Activated naive CD4-positive, alpha-beta T cell treated with Interleukin-2 at 50 U/mL for 16 hours (primary cell): ENCODE measurements around the gene ACTL10.
"Not testable (repeated sequence)": the region's sequence is repeated elsewhere in the genome, so short reads cannot be mapped to it uniquely, and the experiment has no call there.

Experiments
- DNase-seq: peaks from one replicate; pipeline ENCODE4 v3.0.0-alpha.2; 2020

The ACTL10 gene

GRCh38 chr20:33700696-33701441, 34.1 kb downstream of the ACTL10 start:
- DNase-seq = not testable (repeated sequence)

- DNase-seq = no peak
Measured at GRCh38 chr20:33701629-33702450, 35.1 kb downstream of the ACTL10 start.

- no peak for DNase-seq
Measured at GRCh38 chr20:33702861-33703260, 36.1 kb downstream of the ACTL10 start.

- DNase-seq = no peak
Measured at GRCh38 chr20:33703498-33704137, 36.9 kb downstream of the ACTL10 start.

- DNase-seq = no peak
Measured at GRCh38 chr20:33704197-33704924, 37.6 kb downstream of the ACTL10 start.

- no peak for DNase-seq
Measured at GRCh38 chr20:33707668-33708067, 40.9 kb downstream of the ACTL10 start.

GRCh38 chr20:33709398-33709797, 42.7 kb downstream of the ACTL10 start:
- DNase-seq = no peak

GRCh38 chr20:33709905-33710541, 43.3 kb downstream of the ACTL10 start:
- DNase-seq = no peak

- DNase-seq = no peak
Measured at GRCh38 chr20:33710681-33711445, 44.1 kb downstream of the ACTL10 start.

- no peak for DNase-seq
Measured at GRCh38 chr20:33711446-33711738, 44.6 kb downstream of the ACTL10 start.

GRCh38 chr20:33713865-33714367, 47.2 kb downstream of the ACTL10 start:
- no peak for DNase-seq

- DNase-seq = no peak
Measured at GRCh38 chr20:33716498-33716897, 49.8 kb downstream of the ACTL10 start.
